Chondrocyte (in vitro differentiated cells): ENCODE results near the gene OAF. TPM values are rescaled to one million over a fixed set of nuclear protein-coding genes. Genes with fewer than 3 reads are reported as not detected.
A peak's percentile ranks its signal among the peaks of the same experiment; 100 is the strongest.

ENCODE experiments used
- DNase-seq: peaks from one replicate; pipeline ENCODE4 v3.0.0; 2021; ENCODE audit warnings: mixed read lengths, low spot score
- H3K27ac Mint-ChIP-seq: one replicate; pipeline ENCODE4 v1.8.0; 2021; ENCODE audit warnings: mild to moderate bottlenecking, moderate library complexity, mixed read lengths; ENCODE audit not compliant: unreplicated experiment
- H3K27me3 Mint-ChIP-seq: 2 replicates; pipeline ENCODE4 v1.8.0; 2021; ENCODE audit warnings: low read depth, mixed read lengths
- H3K36me3 Mint-ChIP-seq: 2 replicates; pipeline ENCODE4 v1.8.0; 2021; ENCODE audit warnings: low read depth, mixed read lengths
- H3K4me1 Mint-ChIP-seq: 2 replicates; pipeline ENCODE4 v1.8.0; 2021; ENCODE audit warnings: low read depth, mild to moderate bottlenecking, mixed read lengths
- H3K4me3 Mint-ChIP-seq: one replicate; pipeline ENCODE4 v1.8.0; 2021; ENCODE audit warnings: mild to moderate bottlenecking, moderate library complexity, mixed read lengths; ENCODE audit not compliant: unreplicated experiment
- H3K9me3 Mint-ChIP-seq: 2 replicates; pipeline ENCODE4 v1.8.0; 2021; ENCODE audit warnings: low read depth, mixed read lengths
- total RNA-seq: library from RNA; stranded (reverse); gene quantifications from 3 replicates; pipeline ENCODE4 v1.2.1, GENCODE V29; 2021
- TF ChIP-seq, protein P1 (sequence below): fragments of 200-600 bp; sonication (generic); IDR thresholded peaks from 2 replicates; pipeline ENCODE4 v1.5.0; 2021; ENCODE audit warnings: antibody characterized with exemption, mild to moderate bottlenecking, moderate library complexity

Gene OAF
- total RNA-seq, 1 donor from 2014 or later = 5.7 TPM

DNA sequence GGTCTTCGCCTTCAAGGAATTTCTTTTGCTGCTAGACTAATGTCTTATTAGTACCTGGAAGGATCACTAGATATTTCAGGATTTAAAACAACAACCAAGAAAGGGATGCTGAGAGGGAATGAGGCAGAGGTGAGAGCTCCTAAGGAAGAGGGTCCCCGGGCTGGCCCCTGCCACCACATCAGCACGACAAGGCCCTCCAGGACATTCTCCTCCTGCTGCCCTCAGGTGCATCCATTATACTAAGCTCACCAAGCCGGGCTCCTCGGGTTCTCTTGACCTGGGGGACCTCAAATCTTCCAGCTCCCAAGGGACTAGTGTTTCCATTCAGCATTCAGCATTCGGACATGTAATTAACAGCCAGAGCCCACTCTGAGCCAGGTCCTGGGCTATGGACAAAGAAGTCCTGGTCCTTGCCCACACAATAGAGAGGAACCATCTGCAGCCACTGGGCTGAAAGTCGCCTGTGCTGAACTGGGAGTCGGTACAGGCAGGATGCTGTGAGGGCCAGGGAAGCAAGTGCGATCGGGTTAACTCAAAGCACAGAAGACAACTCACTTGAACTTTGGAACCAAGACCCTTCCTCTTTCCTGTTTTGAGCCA is 29.4 kb upstream of the OAF start:
- H3K9me3 Mint-ChIP-seq = no peaks in the 10 kb centered on the region
- no peak overlapping the region for H3K27ac Mint-ChIP-seq
- peaks cover 12% of the 10 kb centered on the region for H3K4me1 Mint-ChIP-seq
- no peaks in the 10 kb centered on the region for H3K36me3 Mint-ChIP-seq
- peaks cover 13% of the 10 kb centered on the region for H3K27me3 Mint-ChIP-seq
- TF ChIP-seq, protein P1, sequence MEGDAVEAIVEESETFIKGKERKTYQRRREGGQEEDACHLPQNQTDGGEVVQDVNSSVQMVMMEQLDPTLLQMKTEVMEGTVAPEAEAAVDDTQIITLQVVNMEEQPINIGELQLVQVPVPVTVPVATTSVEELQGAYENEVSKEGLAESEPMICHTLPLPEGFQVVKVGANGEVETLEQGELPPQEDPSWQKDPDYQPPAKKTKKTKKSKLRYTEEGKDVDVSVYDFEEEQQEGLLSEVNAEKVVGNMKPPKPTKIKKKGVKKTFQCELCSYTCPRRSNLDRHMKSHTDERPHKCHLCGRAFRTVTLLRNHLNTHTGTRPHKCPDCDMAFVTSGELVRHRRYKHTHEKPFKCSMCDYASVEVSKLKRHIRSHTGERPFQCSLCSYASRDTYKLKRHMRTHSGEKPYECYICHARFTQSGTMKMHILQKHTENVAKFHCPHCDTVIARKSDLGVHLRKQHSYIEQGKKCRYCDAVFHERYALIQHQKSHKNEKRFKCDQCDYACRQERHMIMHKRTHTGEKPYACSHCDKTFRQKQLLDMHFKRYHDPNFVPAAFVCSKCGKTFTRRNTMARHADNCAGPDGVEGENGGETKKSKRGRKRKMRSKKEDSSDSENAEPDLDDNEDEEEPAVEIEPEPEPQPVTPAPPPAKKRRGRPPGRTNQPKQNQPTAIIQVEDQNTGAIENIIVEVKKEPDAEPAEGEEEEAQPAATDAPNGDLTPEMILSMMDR = no peak
- peak; percentile 19 for DNase-seq
- H3K4me3 Mint-ChIP-seq = no peak overlapping the region

DNA sequence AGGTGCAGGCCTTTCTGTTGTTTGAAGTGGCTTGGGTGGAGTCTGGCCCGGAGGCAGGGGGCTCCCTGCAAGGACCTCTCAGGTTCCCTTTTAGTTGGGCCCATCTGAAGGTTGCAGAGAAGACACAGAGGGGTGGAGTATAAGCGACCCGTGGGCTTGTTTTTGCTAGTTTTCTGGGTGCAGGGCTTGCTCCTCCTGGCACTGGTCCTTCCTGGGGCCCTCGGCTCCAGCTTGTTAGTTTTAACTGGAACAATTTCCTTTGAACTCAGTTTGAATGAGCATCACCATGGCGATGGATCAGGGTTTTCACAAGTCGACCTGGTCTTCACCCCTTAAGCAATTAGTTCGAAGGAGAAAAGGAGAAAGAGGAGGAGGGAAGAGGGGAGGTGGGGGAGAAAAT is 28.5 kb upstream of the OAF start:
- no peak overlapping the region for H3K4me3 Mint-ChIP-seq
- H3K9me3 Mint-ChIP-seq = no peaks in the 10 kb centered on the region
- TF ChIP-seq, protein P1 = no peak
- peaks cover 21% of the 10 kb centered on the region for H3K4me1 Mint-ChIP-seq
- H3K36me3 Mint-ChIP-seq = no peaks in the 10 kb centered on the region
- H3K27me3 Mint-ChIP-seq = peaks cover 6% of the 10 kb centered on the region
- DNase-seq = peak; percentile 26
- no peak overlapping the region for H3K27ac Mint-ChIP-seq

DNA sequence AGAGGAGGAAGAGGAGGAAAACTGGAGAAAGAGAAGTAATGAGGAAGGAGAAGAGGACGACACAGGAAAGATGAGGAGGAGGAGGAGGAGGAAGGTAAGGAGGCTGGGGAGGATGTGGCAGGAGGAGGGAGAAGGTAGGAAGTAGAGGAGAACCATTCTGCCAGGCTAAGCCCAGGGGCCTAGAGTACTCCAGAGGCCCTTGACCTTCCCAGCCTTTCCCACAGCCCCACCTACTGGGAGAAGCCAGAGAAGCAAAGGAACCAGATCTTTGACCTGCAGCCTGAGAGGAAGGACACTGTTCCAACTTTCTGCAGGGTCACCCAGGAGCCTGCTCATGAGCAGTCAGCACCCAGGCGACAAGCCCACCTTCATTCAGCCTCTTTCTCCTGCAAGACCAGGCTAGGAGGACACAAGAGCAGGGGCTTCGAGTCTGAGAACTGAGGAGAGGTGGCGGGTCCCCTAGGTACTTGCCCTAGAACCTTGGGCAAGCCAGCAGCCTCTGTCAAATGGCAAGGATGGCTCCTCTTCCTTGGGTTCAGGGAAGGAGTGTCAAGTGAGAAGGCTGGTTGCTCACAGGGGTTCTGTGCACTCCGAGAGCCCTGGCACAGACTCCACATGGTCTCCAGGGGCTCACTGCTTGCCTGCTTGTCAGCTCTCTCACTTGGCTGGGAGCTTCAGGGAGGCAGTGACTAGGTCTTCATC is 27.9 kb upstream of the OAF start:
- TF ChIP-seq, protein P1 = peak; percentile 50
- H3K27me3 Mint-ChIP-seq = peaks cover 6% of the 10 kb centered on the region
- H3K9me3 Mint-ChIP-seq = no peaks in the 10 kb centered on the region
- peak; percentile 50 for DNase-seq
- H3K27ac Mint-ChIP-seq = no peak overlapping the region
- H3K4me3 Mint-ChIP-seq = no peak overlapping the region
- H3K4me1 Mint-ChIP-seq = peaks cover 24% of the 10 kb centered on the region
- no peaks in the 10 kb centered on the region for H3K36me3 Mint-ChIP-seq

DNA sequence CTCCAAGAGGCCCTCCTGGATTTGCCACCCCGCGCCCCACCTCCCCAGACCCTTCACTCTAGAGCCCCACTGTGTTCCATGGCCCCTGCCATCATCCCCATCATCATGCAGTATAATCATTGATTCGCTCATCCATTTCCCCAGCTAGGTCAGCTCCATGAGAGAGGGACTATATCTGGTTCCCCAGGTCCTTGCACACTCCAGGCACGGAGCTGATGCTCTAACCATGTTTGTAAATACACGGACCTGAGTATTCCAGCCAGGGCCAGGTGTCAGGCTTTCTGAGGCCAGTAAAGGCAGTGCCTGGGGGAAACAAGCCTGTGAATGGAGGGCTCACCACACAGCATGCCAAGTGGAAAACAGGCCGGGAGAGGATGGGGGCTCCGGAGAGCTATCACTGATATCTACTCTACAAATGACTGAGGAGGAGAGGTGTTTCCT is 27.1 kb upstream of the OAF start:
- no peaks in the 10 kb centered on the region for H3K9me3 Mint-ChIP-seq
- no peak overlapping the region for H3K4me3 Mint-ChIP-seq
- TF ChIP-seq, protein P1 = no peak
- peak; percentile 50 for DNase-seq
- H3K27ac Mint-ChIP-seq = no peak overlapping the region
- peaks cover 9% of the 10 kb centered on the region for H3K27me3 Mint-ChIP-seq
- peaks cover 24% of the 10 kb centered on the region for H3K4me1 Mint-ChIP-seq
- no peaks in the 10 kb centered on the region for H3K36me3 Mint-ChIP-seq

- H3K27ac Mint-ChIP-seq = no peak overlapping the region
- no peak overlapping the region for H3K4me3 Mint-ChIP-seq
- TF ChIP-seq, protein P1 = no peak
- H3K4me1 Mint-ChIP-seq = peaks cover 24% of the 10 kb centered on the region
- H3K36me3 Mint-ChIP-seq = no peaks in the 10 kb centered on the region
- no peaks in the 10 kb centered on the region for H3K9me3 Mint-ChIP-seq
- H3K27me3 Mint-ChIP-seq = peaks cover 8% of the 10 kb centered on the region
- peak; percentile 15 for DNase-seq
Measured at GRCh38 chr11:120184371-120184945, 26.4 kb upstream of the OAF start.
